ENCODE measurements around the gene ZNF611.

Gene ZNF611

GRCh38 chr19:52673014-52673413, 61.8 kb downstream of the ZNF611 start:
- Histone ChIP-seq H3K4me2 (ENCODE audit: low read length) (no peak overlapping the region), H3K36me3 (ENCODE audit: control insufficient read depth, low read length) (peaks cover 48% of the 10 kb centered on the region), H3K9me2 (replicated peaks; ENCODE audit: control insufficient read depth, low read length) (no peaks in the 10 kb centered on the region), H3K4me3 (ENCODE audit: low read length) (no peak overlapping the region), H3K27ac (ENCODE audit: low read depth, low read length) (no peak overlapping the region), H3K79me2 (ENCODE audit: control insufficient read depth, low read length) (peaks cover 89% of the 10 kb centered on the region), H3K9me3 (ENCODE audit: control insufficient read depth, insufficient read depth, low read length) (no peaks in the 10 kb centered on the region), H3K4me1 (ENCODE audit: control insufficient read depth, low read length) (no peaks in the 10 kb centered on the region), H3F3A (ENCODE audit: control insufficient read depth, insufficient read depth) (no peaks in the 10 kb centered on the region), H3K27me3 (ENCODE audit: control insufficient read depth, low read length) (no peaks in the 10 kb centered on the region), H4K20me1 (ENCODE audit: control insufficient read depth, insufficient read depth, low read depth, low read length) (no peaks in the 10 kb centered on the region)
- no peak for TF ChIP-seq EZH2phosphoT487 (IDR thresholded peaks at IDR 0.05; ENCODE audit: borderline replicate concordance, low read length)
- TF ChIP-seq, protein P1, sequence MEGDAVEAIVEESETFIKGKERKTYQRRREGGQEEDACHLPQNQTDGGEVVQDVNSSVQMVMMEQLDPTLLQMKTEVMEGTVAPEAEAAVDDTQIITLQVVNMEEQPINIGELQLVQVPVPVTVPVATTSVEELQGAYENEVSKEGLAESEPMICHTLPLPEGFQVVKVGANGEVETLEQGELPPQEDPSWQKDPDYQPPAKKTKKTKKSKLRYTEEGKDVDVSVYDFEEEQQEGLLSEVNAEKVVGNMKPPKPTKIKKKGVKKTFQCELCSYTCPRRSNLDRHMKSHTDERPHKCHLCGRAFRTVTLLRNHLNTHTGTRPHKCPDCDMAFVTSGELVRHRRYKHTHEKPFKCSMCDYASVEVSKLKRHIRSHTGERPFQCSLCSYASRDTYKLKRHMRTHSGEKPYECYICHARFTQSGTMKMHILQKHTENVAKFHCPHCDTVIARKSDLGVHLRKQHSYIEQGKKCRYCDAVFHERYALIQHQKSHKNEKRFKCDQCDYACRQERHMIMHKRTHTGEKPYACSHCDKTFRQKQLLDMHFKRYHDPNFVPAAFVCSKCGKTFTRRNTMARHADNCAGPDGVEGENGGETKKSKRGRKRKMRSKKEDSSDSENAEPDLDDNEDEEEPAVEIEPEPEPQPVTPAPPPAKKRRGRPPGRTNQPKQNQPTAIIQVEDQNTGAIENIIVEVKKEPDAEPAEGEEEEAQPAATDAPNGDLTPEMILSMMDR (IDR thresholded peaks at IDR 0.05; ENCODE audit: low read depth, low read length, poor library complexity, severe bottlenecking) = no peak

- TF ChIP-seq EZH2phosphoT487 (IDR thresholded peaks at IDR 0.05; ENCODE audit: borderline replicate concordance, low read length) = no peak
- TF ChIP-seq, protein P1 (IDR thresholded peaks at IDR 0.05; ENCODE audit: low read depth, low read length, poor library complexity, severe bottlenecking) = no peak
- Histone ChIP-seq H3F3A (ENCODE audit: control insufficient read depth, insufficient read depth) (no peaks in the 10 kb centered on the region), H3K4me3 (ENCODE audit: low read length) (no peak overlapping the region), H3K27ac (ENCODE audit: low read depth, low read length) (no peak overlapping the region), H3K36me3 (ENCODE audit: control insufficient read depth, low read length) (peaks cover 42% of the 10 kb centered on the region), H3K4me2 (ENCODE audit: low read length) (no peak overlapping the region), H3K4me1 (ENCODE audit: control insufficient read depth, low read length) (no peaks in the 10 kb centered on the region), H4K20me1 (ENCODE audit: control insufficient read depth, insufficient read depth, low read depth, low read length) (no peaks in the 10 kb centered on the region), H3K79me2 (ENCODE audit: control insufficient read depth, low read length) (peaks cover 80% of the 10 kb centered on the region), H3K9me3 (ENCODE audit: control insufficient read depth, insufficient read depth, low read length) (no peaks in the 10 kb centered on the region), H3K9me2 (replicated peaks; ENCODE audit: control insufficient read depth, low read length) (no peaks in the 10 kb centered on the region), H3K27me3 (ENCODE audit: control insufficient read depth, low read length) (no peaks in the 10 kb centered on the region)
Observed at GRCh38 chr19:52670046-52670445, 64.8 kb downstream of the ZNF611 start.

GRCh38 chr19:52669586-52669985, 65.3 kb downstream of the ZNF611 start:
- no peaks in the 10 kb centered on the region for H3K27me3 ChIP-seq (ENCODE audit: control insufficient read depth, low read length)
- H3F3A ChIP-seq (ENCODE audit: control insufficient read depth, insufficient read depth) = no peaks in the 10 kb centered on the region
- no peaks in the 10 kb centered on the region for H3K9me3 ChIP-seq (ENCODE audit: control insufficient read depth, insufficient read depth, low read length)
- no peak overlapping the region for H3K4me3 ChIP-seq (ENCODE audit: low read length)
- H3K27ac ChIP-seq (ENCODE audit: low read depth, low read length) = no peak overlapping the region
- TF ChIP-seq EZH2phosphoT487 (IDR thresholded peaks at IDR 0.05; ENCODE audit: borderline replicate concordance, low read length) = no peak
- TF ChIP-seq, protein P1 (IDR thresholded peaks at IDR 0.05; ENCODE audit: low read depth, low read length, poor library complexity, severe bottlenecking) = no peak
- H3K9me2 ChIP-seq (replicated peaks; ENCODE audit: control insufficient read depth, low read length) = no peaks in the 10 kb centered on the region
- no peaks in the 10 kb centered on the region for H3K4me1 ChIP-seq (ENCODE audit: control insufficient read depth, low read length)
- peaks cover 80% of the 10 kb centered on the region for H3K79me2 ChIP-seq (ENCODE audit: control insufficient read depth, low read length)
- H3K4me2 ChIP-seq (ENCODE audit: low read length) = no peak overlapping the region
- no peaks in the 10 kb centered on the region for H4K20me1 ChIP-seq (ENCODE audit: control insufficient read depth, insufficient read depth, low read depth, low read length)
- H3K36me3 ChIP-seq (ENCODE audit: control insufficient read depth, low read length) = peaks cover 46% of the 10 kb centered on the region

DNA sequence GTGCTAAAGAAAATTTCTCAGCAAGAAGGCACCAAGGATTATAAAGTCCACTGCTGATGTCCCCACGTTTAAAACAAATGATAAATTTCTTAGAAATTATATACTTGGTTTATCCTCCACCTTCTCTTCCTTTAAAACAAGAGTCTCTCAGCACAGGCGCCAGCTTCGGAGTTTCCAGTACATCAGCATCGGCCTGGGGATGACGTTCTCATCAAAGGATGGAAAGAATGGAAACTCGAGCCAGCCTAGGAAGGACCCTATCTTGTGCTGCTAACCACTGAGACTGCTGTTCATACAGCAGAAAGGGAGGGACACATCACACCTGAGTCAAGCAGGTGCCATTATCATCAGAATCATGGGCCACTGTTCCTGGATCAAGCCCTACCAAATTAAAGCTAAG, 66.9 kb downstream of the ZNF611 start:
- H3K4me3 ChIP-seq (ENCODE audit: low read length) = no peak overlapping the region
- H3K9me3 ChIP-seq (ENCODE audit: control insufficient read depth, insufficient read depth, low read length) = no peaks in the 10 kb centered on the region
- H3K4me2 ChIP-seq (ENCODE audit: low read length) = no peak overlapping the region
- H3K27me3 ChIP-seq (ENCODE audit: control insufficient read depth, low read length) = no peaks in the 10 kb centered on the region
- H3K27ac ChIP-seq (ENCODE audit: low read depth, low read length) = no peak overlapping the region
- peaks cover 50% of the 10 kb centered on the region for H3K36me3 ChIP-seq (ENCODE audit: control insufficient read depth, low read length)
- H3K4me1 ChIP-seq (ENCODE audit: control insufficient read depth, low read length) = no peaks in the 10 kb centered on the region
- no peaks in the 10 kb centered on the region for H3K9me2 ChIP-seq (replicated peaks; ENCODE audit: control insufficient read depth, low read length)
- no peaks in the 10 kb centered on the region for H4K20me1 ChIP-seq (ENCODE audit: control insufficient read depth, insufficient read depth, low read depth, low read length)
- no peaks in the 10 kb centered on the region for H3F3A ChIP-seq (ENCODE audit: control insufficient read depth, insufficient read depth)
- TF ChIP-seq, protein P1 (IDR thresholded peaks at IDR 0.05; ENCODE audit: low read depth, low read length, poor library complexity, severe bottlenecking) = no peak
- TF ChIP-seq EZH2phosphoT487 (IDR thresholded peaks at IDR 0.05; ENCODE audit: borderline replicate concordance, low read length) = no peak
- peaks cover 73% of the 10 kb centered on the region for H3K79me2 ChIP-seq (ENCODE audit: control insufficient read depth, low read length)

All from DOHH2 (cell line).